ENCODE measurements around the gene DBP. TPM values are rescaled to one million over a fixed set of nuclear protein-coding genes. Genes with fewer than 3 reads are reported as not detected.

Gene DBP
- total and polyA plus RNA-seq, 11 donors, result 1.4 to 34.2 (median 11.6) TPM

DNA sequence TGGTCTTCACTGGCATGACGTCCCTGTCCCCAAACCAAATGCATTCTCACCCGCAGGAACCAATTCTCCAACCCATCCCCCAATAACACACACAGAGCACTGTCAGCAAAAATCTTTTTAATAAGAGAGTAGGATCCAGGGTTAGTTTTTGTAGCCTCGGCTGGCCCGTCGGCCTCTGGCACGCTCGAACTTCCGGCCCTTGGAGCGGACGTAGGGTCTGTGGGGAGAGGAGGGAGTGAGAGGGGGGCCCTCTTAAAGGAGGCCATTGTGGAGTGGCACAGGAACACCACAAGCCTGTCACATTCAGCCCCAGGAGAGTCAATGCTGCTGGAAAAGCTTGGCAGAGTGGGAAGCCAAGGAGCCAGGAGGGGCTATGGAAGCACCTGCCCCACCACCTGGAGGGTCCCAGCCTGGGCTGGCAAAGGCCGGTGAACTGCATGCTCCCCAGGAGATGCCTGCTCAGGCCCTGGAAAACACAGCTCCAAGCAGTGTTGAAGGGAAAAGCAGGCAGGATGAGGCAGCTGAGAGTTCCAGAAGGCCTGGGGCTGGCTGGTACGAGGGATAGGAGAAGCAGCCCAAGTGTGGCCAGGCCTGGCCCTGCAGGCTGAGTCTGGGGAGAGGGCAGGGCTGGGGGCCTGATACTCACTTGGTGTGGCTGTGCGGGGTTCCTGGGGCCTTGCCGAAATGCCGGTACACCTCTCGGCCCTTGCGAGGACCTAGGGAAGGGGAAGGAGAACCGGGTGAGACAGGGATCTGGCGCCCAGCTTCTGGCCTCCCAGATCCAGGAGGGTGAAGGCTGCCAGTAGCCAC, 21.7 kb downstream of the DBP start:
- H3K9me3 ChIP-seq, result no peaks in the 10 kb centered on the region
- WGBS, 4 donors, result 65 to 77% (median 72%) methylated on average over 8 to 19 of the region's 19 CpGs
- DNase-seq, result no peak
- peaks cover 2 to 32% (median 27%) of the 10 kb centered on the region in 9 donors for H3K36me3 ChIP-seq
- peaks cover 0 to 6% (median 0%) of the 10 kb centered on the region in 9 donors for H3K27me3 ChIP-seq
- TF ChIP-seq, protein P1, sequence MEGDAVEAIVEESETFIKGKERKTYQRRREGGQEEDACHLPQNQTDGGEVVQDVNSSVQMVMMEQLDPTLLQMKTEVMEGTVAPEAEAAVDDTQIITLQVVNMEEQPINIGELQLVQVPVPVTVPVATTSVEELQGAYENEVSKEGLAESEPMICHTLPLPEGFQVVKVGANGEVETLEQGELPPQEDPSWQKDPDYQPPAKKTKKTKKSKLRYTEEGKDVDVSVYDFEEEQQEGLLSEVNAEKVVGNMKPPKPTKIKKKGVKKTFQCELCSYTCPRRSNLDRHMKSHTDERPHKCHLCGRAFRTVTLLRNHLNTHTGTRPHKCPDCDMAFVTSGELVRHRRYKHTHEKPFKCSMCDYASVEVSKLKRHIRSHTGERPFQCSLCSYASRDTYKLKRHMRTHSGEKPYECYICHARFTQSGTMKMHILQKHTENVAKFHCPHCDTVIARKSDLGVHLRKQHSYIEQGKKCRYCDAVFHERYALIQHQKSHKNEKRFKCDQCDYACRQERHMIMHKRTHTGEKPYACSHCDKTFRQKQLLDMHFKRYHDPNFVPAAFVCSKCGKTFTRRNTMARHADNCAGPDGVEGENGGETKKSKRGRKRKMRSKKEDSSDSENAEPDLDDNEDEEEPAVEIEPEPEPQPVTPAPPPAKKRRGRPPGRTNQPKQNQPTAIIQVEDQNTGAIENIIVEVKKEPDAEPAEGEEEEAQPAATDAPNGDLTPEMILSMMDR (IDR thresholded peaks at IDR 0.05), result no peak
- TF ChIP-seq POLR2A (IDR thresholded peaks at IDR 0.05), result no peak
- peaks cover 11 to 35% (median 25%) of the 10 kb centered on the region in 12 donors for H3K4me1 ChIP-seq
- intact Hi-C loops (cut with DNase I), result loop anchor here in 1 of 10 donors (10.0 kb wide), 1 partner anchor 231 kb away; no protein-coding TSS in a partner anchor
- no peak overlapping the region for H3K4me3 ChIP-seq
- ATAC-seq, result no peak
- H3K27ac ChIP-seq, result no peak overlapping the region

DNA sequence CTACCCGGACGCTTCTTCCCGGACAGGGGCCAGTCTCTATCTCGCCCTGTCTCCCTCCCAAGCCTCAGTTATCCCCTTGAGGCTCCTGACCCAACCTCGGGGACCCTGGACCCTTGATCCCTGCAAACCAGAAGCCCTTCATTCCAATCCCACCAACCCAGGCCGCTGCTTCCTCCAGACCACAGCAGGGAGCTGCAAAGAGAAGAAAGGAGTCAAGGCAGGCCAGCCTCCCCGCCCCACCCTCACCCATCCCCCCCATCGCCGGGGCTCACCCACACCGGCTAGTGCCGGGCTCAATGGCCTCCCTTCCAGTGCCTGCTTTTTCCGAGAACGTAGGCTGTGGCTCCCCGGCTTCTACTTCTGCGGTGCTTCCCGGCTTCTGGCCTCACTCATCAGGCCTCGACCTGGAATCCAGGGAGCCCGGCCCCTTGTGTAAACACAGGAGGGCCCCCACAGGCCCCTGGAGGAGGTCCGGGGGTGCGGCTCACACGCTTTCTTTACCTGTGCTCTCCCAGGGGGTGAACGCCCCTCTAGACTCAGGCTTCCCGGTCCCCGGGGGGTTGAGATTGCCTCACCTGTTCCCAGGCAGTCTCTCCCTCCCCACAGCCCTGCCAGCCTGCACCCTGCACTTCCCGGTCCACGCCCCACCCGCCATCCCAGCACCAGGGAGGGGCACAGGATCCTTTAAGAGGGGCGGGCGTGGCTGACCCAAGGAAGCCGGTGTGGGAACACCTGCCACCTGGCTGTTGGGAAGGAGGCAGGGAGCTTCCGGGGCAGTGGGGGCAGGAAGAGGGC, 22.5 kb downstream of the DBP start, which contains the start of gene FAM83E:
Gene FAM83E (minus strand): TSS at position 641 of the 795 bp plus-strand sequence. CDS start 1,704 bp downstream, outside the sequence.
- intact Hi-C loops (cut with DNase I), result loop anchor here in 1 of 10 donors (10.0 kb wide), 1 partner anchor 230 kb away; no protein-coding TSS in a partner anchor
- DNase-seq (no peak), ATAC-seq (no peak)
- H3K4me1 ChIP-seq, result peaks cover 11 to 32% (median 18%) of the 10 kb centered on the region in 12 donors
- TF ChIP-seq, protein P1 (IDR thresholded peaks at IDR 0.05), result no peak
- no peak for TF ChIP-seq POLR2A (IDR thresholded peaks at IDR 0.05)
- WGBS, 4 donors, result 63 to 66% (median 64%) methylated on average over 15 to 31 of the region's 31 CpGs
- H3K9me3 ChIP-seq, result no peaks in the 10 kb centered on the region
- no peak within 1 kb of the TSS for H3K27ac ChIP-seq
- H3K27me3 ChIP-seq, result peaks cover 0 to 6% (median 0%) of the 10 kb centered on the region in 9 donors
- peaks cover 2 to 32% (median 27%) of the 10 kb centered on the region in 9 donors for H3K36me3 ChIP-seq
- no peak within 1 kb of the TSS for H3K4me3 ChIP-seq

DNA sequence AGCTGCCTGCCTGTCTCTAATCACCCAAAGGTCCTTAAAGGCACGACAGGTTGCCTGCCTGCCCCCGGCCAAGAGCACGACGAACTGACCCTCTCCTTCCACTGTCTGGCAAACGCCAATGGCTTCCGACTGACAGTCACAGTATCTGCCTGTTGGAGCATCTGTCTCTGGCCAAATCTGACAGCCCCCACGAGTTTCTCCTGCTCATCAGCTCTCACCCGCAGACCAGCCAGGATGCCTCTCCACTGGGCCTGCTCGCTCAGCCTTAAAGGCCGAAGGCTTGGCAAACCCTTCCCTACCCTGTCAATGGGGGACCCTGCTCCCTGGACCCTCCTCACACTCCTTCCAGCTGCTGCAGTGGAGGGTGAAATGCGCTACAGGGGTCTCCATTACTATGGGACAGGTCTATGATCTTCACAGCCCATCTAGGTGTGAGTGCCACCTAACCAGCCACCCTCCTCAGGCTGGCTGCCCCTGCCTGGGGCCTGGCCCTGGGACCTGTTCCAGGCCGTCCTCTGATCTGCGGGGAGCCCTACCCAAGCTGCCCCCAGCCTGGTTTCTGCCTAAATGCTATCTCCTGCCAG, 23.2 kb downstream of the DBP start:
- ATAC-seq, result no peak

More for the DNA sequence above, 23.2 kb downstream of the DBP start:
- intact Hi-C loops (cut with DNase I), result loop anchor here in 1 of 10 donors (10.0 kb wide), 1 partner anchor 229 kb away; no protein-coding TSS in a partner anchor
- no peak overlapping the region for H3K4me3 ChIP-seq
- H3K27ac ChIP-seq, result no peak overlapping the region
- no peaks in the 10 kb centered on the region for H3K9me3 ChIP-seq
- no peak for DNase-seq
- 61 to 65% (median 63%) methylated on average over 12 to 13 of the region's 13 CpGs for WGBS, 4 donors
- TF ChIP-seq POLR2A (IDR thresholded peaks at IDR 0.05), result no peak
- TF ChIP-seq, protein P1 (IDR thresholded peaks at IDR 0.05), result no peak
- H3K27me3 ChIP-seq, result peaks cover 0 to 2% (median 0%) of the 10 kb centered on the region in 9 donors
- H3K4me1 ChIP-seq, result peaks cover 10 to 30% (median 17%) of the 10 kb centered on the region in 12 donors
- peaks cover 2 to 32% (median 27%) of the 10 kb centered on the region in 9 donors for H3K36me3 ChIP-seq
